HepG2 (cell line): ENCODE data around the gene SNAPC4. TPM values are rescaled to one million over a fixed set of nuclear protein-coding genes. Genes with fewer than 3 reads are reported as not detected.

Experiments used
- BRD4 ChIP-seq: sonication (generic); formaldehyde crosslinking; IDR thresholded peaks from 2 replicates; pipeline ENCODE4 v1.4.0; 2020; ENCODE audit warnings: missing genetic modification reagents
- CBX2 ChIP-seq, 2 experiments: fragments of 200-600 bp in 1 of 2; sonication (generic); formaldehyde crosslinking in 1 of 2; IDR thresholded peaks; 2 replicates each; pipeline versions ENCODE4 v1.7.0 to v1.8.1; 2018 to 2022; ENCODE audit warnings: low read depth in 2 of 2, low read length in 1 of 2, mild to moderate bottlenecking in 1 of 2, missing genetic modification reagents in 1 of 2
- HMGA1 ChIP-seq: sonication (generic); formaldehyde crosslinking; conservative IDR thresholded peaks from 2 replicates; pipeline ENCODE4 v1.4.0; 2020; ENCODE audit warnings: missing genetic modification reagents
- JUND ChIP-seq: sonication (generic); formaldehyde crosslinking; IDR thresholded peaks from 2 replicates; pipeline ENCODE4 v1.8.0; 2022; ENCODE audit warnings: mild to moderate bottlenecking, missing genetic modification reagents
- KIAA2018 ChIP-seq: sonication (generic); formaldehyde crosslinking; IDR thresholded peaks from 2 replicates; pipeline ENCODE4 v1.5.0; 2020; ENCODE audit warnings: mild to moderate bottlenecking, missing genetic modification reagents, borderline replicate concordance
- MEF2D ChIP-seq: sonication (generic); formaldehyde crosslinking; IDR thresholded peaks from 2 replicates; pipeline ENCODE4 v1.5.1; 2020; ENCODE audit warnings: mild to moderate bottlenecking, missing genetic modification reagents
- PATZ1 ChIP-seq: sonication (generic); formaldehyde crosslinking; IDR thresholded peaks from 2 replicates; pipeline ENCODE4 v1.4.0; 2020; ENCODE audit warnings: missing genetic modification reagents
- POLR2AphosphoS2 ChIP-seq: IDR thresholded peaks from 2 replicates; pipeline ENCODE4 v1.6.1; 2011; ENCODE audit warnings: low read depth, low read length, improper control_type of control experiment
- RNF219 ChIP-seq: sonication (generic); formaldehyde crosslinking; IDR thresholded peaks from 2 replicates; pipeline ENCODE4 v1.5.0; 2020; ENCODE audit warnings: mild to moderate bottlenecking, missing genetic modification reagents
- SMYD3 ChIP-seq: sonication (generic); formaldehyde crosslinking; IDR thresholded peaks from 2 replicates; pipeline ENCODE4 v1.8.1; 2023; ENCODE audit warnings: mild to moderate bottlenecking, missing genetic modification reagents
- SOX6 ChIP-seq, 2 experiments: fragments of 450-650 bp in 1 of 2; sonication (generic) in 1 of 2; formaldehyde crosslinking in 1 of 2; IDR thresholded peaks; 2 replicates each; pipeline versions ENCODE4 v1.4.0 to v1.6.1; 2017 to 2020; ENCODE audit warnings: antibody characterized with exemption in 1 of 2, mild to moderate bottlenecking in 1 of 2, missing genetic modification reagents in 1 of 2
- ZNF441 ChIP-seq: sonication (generic); formaldehyde crosslinking; IDR thresholded peaks from 2 replicates; pipeline ENCODE4 v1.7.0; 2021; ENCODE audit warnings: missing genetic modification reagents, borderline replicate concordance
- ZNF839 ChIP-seq: sonication (generic); formaldehyde crosslinking; IDR thresholded peaks from 2 replicates; pipeline ENCODE4 v1.4.0; 2020; ENCODE audit warnings: missing genetic modification reagents, mild to moderate bottlenecking, borderline replicate concordance
- ZSCAN5A ChIP-seq: sonication (generic); formaldehyde crosslinking; IDR thresholded peaks from 2 replicates; pipeline ENCODE4 v1.8.0; 2022; ENCODE audit warnings: mild to moderate bottlenecking, missing genetic modification reagents, borderline replicate concordance
- polyA plus RNA-seq, 8 experiments: library from polyadenylated mRNA; depleted of rRNA in 3 of 8; stranded (reverse) in 7 of 8; unstranded in 1 of 8; fragments of >200 nt; fragmentation: Illumina TruSeq in 4 of 8; extraction: Trizol in 4 of 8; gene quantifications; 2 replicates each; pipeline versions ENCODE4 v1.2.1 to v1.2.3, GENCODE V29; 2011 to 2016; ENCODE audit warnings: low read depth in 4 of 8, missing spikeins in 1 of 8, mixed read lengths in 1 of 8; ENCODE audit not compliant: insufficient read depth in 1 of 8
- total RNA-seq, 5 experiments: library from RNA; depleted of rRNA; stranded (reverse); fragments of >200 nt; fragmentation: Illumina TruSeq; extraction: Trizol; gene quantifications; 2 replicates each; pipeline ENCODE4 v1.2.3, GENCODE V29; 2016; ENCODE audit warnings: low read depth in 1 of 5

Gene SNAPC4
- total and polyA plus RNA-seq, 2 of the 13 experiments (the other 11 are each of a cell fraction or from before 2014, with no cell fraction given), result 2.0 to 6.0 TPM

GRCh38 chr9:136372561-136373299, 27.2 kb downstream of the SNAPC4 start (continued):
- TF ChIP-seq KIAA2018, result no peak
- peak; percentile 88 for TF ChIP-seq PATZ1 (CRISPR knock-in tag)
- TF ChIP-seq CBX2 (IDR thresholded peaks at IDR 0.05; ENCODE audit: low read depth, low read length), result no peak
- no peak for TF ChIP-seq CBX2 (CRISPR knock-in tag; IDR thresholded peaks at IDR 0.05; ENCODE audit: low read depth)
- TF ChIP-seq HMGA1, result no peak
- no peak for TF ChIP-seq ZNF441
- TF ChIP-seq SOX6 (IDR thresholded peaks at IDR 0.05), result no peak
- TF ChIP-seq SOX6 (CRISPR knock-in tag; IDR thresholded peaks at IDR 0.05), result no peak; the same call in 1 of the 2 replicates
- no peak for TF ChIP-seq SMYD3
- no peak for TF ChIP-seq MEF2D (CRISPR knock-in tag)
- TF ChIP-seq ZNF839 (CRISPR knock-in tag), result 0 out of 2 replicates have a peak, but pooled peaks have one; percentile 21
- no peak for TF ChIP-seq RNF219 (CRISPR knock-in tag)
- 0 out of 2 replicates have a peak, but pooled peaks have one; percentile 47 for TF ChIP-seq JUND (CRISPR knock-in tag)
- TF ChIP-seq ZSCAN5A (CRISPR knock-in tag), result no peak
- TF ChIP-seq POLR2AphosphoS2, result no peak
- peak; percentile 68; the same call in 1 of the 2 replicates for TF ChIP-seq BRD4 (CRISPR knock-in tag)
